Neural progenitor cell (in vitro differentiated cells): ENCODE data around the gene SMOC2. TPM values are rescaled to one million over a fixed set of nuclear protein-coding genes. Genes with fewer than 3 reads are reported as not detected.
A peak's percentile ranks its signal among the peaks of the same experiment; 100 is the strongest.

Experiments
- DNase-seq: peaks from one replicate; pipeline ENCODE4 v3.0.0-alpha.2; 2016; ENCODE audit warnings: low spot score
- H2AFZ ChIP-seq: fragments of 200-600 bp; sonication (generic); replicated peaks from 2 replicates; pipeline ENCODE4 v1.6.1; 2016; ENCODE audit warnings: antibody characterized with exemption
- H3F3A ChIP-seq: fragments of 200-600 bp; sonication (generic); 2 replicates; pipeline ENCODE4 v1.6.1; 2016; ENCODE audit warnings: antibody characterized with exemption, low read depth
- H3K27ac ChIP-seq: fragments of 200-600 bp; sonication (generic); 2 replicates; pipeline ENCODE4 v1.5.1; 2016; ENCODE audit warnings: mild to moderate bottlenecking
- H3K27me3 ChIP-seq: fragments of 200-600 bp; sonication (generic); 2 replicates; pipeline ENCODE4 v1.6.1; 2016; ENCODE audit warnings: mild to moderate bottlenecking, moderate library complexity
- H3K36me3 ChIP-seq: fragments of 200-600 bp; sonication (generic); 2 replicates; pipeline ENCODE4 v1.5.1; 2016
- H3K4me1 ChIP-seq: fragments of 200-600 bp; sonication (generic); 2 replicates; pipeline ENCODE4 v1.6.1; 2016; ENCODE audit warnings: mixed run types
- H3K4me2 ChIP-seq: fragments of 200-600 bp; sonication (generic); 2 replicates; pipeline ENCODE4 v1.6.1; 2016
- H3K4me3 ChIP-seq: fragments of 200-600 bp; sonication (generic); 2 replicates; pipeline ENCODE4 v1.5.1; 2016
- H3K79me2 ChIP-seq: fragments of 200-600 bp; sonication (generic); 2 replicates; pipeline ENCODE4 v1.6.1; 2016; ENCODE audit warnings: low read depth
- H3K9ac ChIP-seq: fragments of 200-600 bp; sonication (generic); 2 replicates; pipeline ENCODE4 v1.6.1; 2016
- H3K9me3 ChIP-seq: fragments of 200-600 bp; sonication (generic); 2 replicates; pipeline ENCODE4 v1.5.1; 2016; ENCODE audit warnings: low read depth
- H4K20me1 ChIP-seq: fragments of 200-600 bp; sonication (generic); 2 replicates; pipeline ENCODE4 v1.6.1; 2016; ENCODE audit warnings: low read depth
- H3K27ac Mint-ChIP-seq: 3 replicates; pipeline ENCODE4 v1.8.0; 2021; ENCODE audit warnings: mixed read lengths
- H3K27me3 Mint-ChIP-seq: 2 replicates; pipeline ENCODE4 v1.8.0; 2022; ENCODE audit warnings: low read depth, mild to moderate bottlenecking, inconsistent platforms, moderate library complexity, mixed read lengths; ENCODE audit not compliant: insufficient read depth
- H3K36me3 Mint-ChIP-seq: 3 replicates; pipeline ENCODE4 v1.8.0; 2021; ENCODE audit warnings: mixed read lengths
- H3K4me1 Mint-ChIP-seq: 3 replicates; pipeline ENCODE4 v1.8.0; 2021; ENCODE audit warnings: mixed read lengths
- H3K4me3 Mint-ChIP-seq: 3 replicates; pipeline ENCODE4 v1.8.0; 2021; ENCODE audit warnings: mild to moderate bottlenecking, moderate library complexity, mixed read lengths
- H3K9me3 Mint-ChIP-seq: 3 replicates; pipeline ENCODE4 v1.8.0; 2020; ENCODE audit warnings: mixed read lengths
- CTCF ChIP-seq: fragments of 200-600 bp; sonication (generic); IDR thresholded peaks from 2 replicates; pipeline ENCODE4 v1.5.1; 2017; ENCODE audit warnings: antibody characterized with exemption, mild to moderate bottlenecking
- EZH2 ChIP-seq: fragments of 200-600 bp; sonication (generic); IDR thresholded peaks from 2 replicates; pipeline ENCODE4 v1.6.1; 2017; ENCODE audit warnings: antibody characterized with exemption, mild to moderate bottlenecking, moderate library complexity
- EZH2phosphoT487 ChIP-seq: fragments of 200-600 bp; sonication (generic); IDR thresholded peaks from 2 replicates; pipeline ENCODE4 v1.6.1; 2017; ENCODE audit warnings: antibody characterized with exemption
- total RNA-seq: library from RNA; depleted of rRNA; stranded (reverse); fragments of >200 nt; gene quantifications from 2 replicates; pipeline ENCODE4 v1.2.3, GENCODE V29; 2015; ENCODE audit warnings: low replicate concordance

SMOC2 gene
- total RNA-seq, 1 donor from 2014 or later = 0.75 TPM

- Histone ChIP-seq H3K9me3 (no peaks in the 10 kb centered on the region), H3K79me2 (no peaks in the 10 kb centered on the region), H3K9ac (no peak overlapping the region), H2AFZ (no peak overlapping the region), H3K36me3 (no peaks in the 10 kb centered on the region), H3K4me1 (no peaks in the 10 kb centered on the region), H3K27ac (no peak overlapping the region), H3K4me3 (no peak overlapping the region), H3K4me2 (no peak overlapping the region), H3F3A (no peaks in the 10 kb centered on the region), H4K20me1 (no peaks in the 10 kb centered on the region), H3K27me3 (no peaks in the 10 kb centered on the region)
- Mint-ChIP-seq H3K27me3 (peaks cover 2% of the 10 kb centered on the region), H3K9me3 (peaks cover 15% of the 10 kb centered on the region), H3K4me3 (no peak overlapping the region), H3K27ac (peak overlapping the region; percentile 53), H3K36me3 (peaks cover 3% of the 10 kb centered on the region), H3K4me1 (peaks cover 21% of the 10 kb centered on the region)
- no peak for DNase-seq
- TF ChIP-seq EZH2phosphoT487 (no peak), EZH2 (no peak), CTCF (no peak)
These were observed 265.6 kb downstream of the SMOC2 start for GRCh38 chr6:168706471-168707177.

DNA sequence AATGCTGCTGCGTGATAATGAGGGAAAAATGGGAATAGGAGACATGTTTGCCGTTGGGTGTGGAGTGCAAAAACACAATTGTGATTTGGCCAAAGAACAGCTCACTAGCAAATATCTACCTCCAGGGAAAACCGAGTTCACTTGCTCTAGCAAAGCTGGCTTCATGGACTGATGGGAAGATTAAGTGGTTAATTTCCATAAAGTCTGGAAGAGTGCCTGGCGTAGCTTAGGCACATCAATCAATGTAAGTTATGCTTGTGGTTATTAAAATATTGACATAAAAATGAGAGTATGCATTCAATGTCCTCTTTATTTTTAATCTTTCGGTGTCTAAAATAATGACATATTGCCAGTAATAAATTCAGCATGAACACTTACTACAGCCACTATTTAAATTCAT, 267.5 kb downstream of the SMOC2 start:
- Mint-ChIP-seq H3K9me3 (peaks cover 18% of the 10 kb centered on the region), H3K36me3 (peaks cover 3% of the 10 kb centered on the region), H3K4me1 (peaks cover 20% of the 10 kb centered on the region), H3K4me3 (no peak overlapping the region), H3K27ac (peak overlapping the region; percentile 27), H3K27me3 (peaks cover 2% of the 10 kb centered on the region)
- no peaks in the 10 kb centered on the region for H3K27me3 ChIP-seq
- no peaks in the 10 kb centered on the region for H3F3A ChIP-seq
- H3K4me2 ChIP-seq = no peak overlapping the region
- no peaks in the 10 kb centered on the region for H4K20me1 ChIP-seq
- TF ChIP-seq EZH2phosphoT487 (no peak), CTCF (no peak), EZH2 (no peak)
- H3K9me3 ChIP-seq = no peaks in the 10 kb centered on the region
- H3K79me2 ChIP-seq = no peaks in the 10 kb centered on the region
- no peak overlapping the region for H2AFZ ChIP-seq
- DNase-seq = no peak
- no peaks in the 10 kb centered on the region for H3K4me1 ChIP-seq
- no peak overlapping the region for H3K9ac ChIP-seq
- no peak overlapping the region for H3K4me3 ChIP-seq
- no peak overlapping the region for H3K27ac ChIP-seq
- H3K36me3 ChIP-seq = no peaks in the 10 kb centered on the region

DNA sequence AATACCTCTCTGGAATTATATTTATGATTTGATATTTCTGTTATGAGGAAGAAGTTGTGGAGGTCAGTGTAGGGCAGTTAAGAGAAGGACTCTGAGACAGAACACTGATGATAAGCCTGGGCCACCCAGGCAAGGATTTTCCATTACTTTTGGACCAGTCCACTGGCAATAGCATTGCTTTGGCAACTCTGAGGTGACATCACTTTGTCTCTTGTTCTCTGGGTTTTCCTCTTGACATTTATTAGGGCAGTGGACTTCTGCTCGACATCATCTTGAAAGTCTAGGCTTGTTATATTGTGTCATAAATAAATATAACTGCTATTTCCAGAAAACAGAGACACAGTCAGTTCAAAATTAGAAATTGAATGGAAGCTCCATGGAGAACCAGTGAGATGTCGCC, 268.0 kb downstream of the SMOC2 start:
- Histone ChIP-seq H3K27me3 (no peaks in the 10 kb centered on the region), H3F3A (no peaks in the 10 kb centered on the region), H4K20me1 (no peaks in the 10 kb centered on the region), H3K79me2 (no peaks in the 10 kb centered on the region), H3K4me1 (no peaks in the 10 kb centered on the region), H3K4me2 (no peak overlapping the region), H3K9ac (no peak overlapping the region), H3K27ac (no peak overlapping the region), H3K36me3 (no peaks in the 10 kb centered on the region), H3K4me3 (no peak overlapping the region), H3K9me3 (no peaks in the 10 kb centered on the region), H2AFZ (no peak overlapping the region)
- Mint-ChIP-seq H3K27ac (peak overlapping the region; percentile 27), H3K4me3 (no peak overlapping the region), H3K27me3 (peaks cover 2% of the 10 kb centered on the region), H3K36me3 (peaks cover 3% of the 10 kb centered on the region), H3K9me3 (peaks cover 18% of the 10 kb centered on the region), H3K4me1 (peaks cover 20% of the 10 kb centered on the region)
- TF ChIP-seq CTCF (no peak), EZH2phosphoT487 (no peak), EZH2 (no peak)
- no peak for DNase-seq
